SJSA1 (cell line): Measurements from ENCODE around the gene SPATA31D1. TPM values are rescaled to one million over a fixed set of nuclear protein-coding genes. Genes with fewer than 3 reads are reported as not detected.
"Not testable (repeated sequence)": the region's sequence is repeated elsewhere in the genome, so short reads cannot be mapped to it uniquely, and the experiment has no call there.

ENCODE experiments used
- DNase-seq, 2 experiments: peaks; one replicate each; pipeline ENCODE4 v3.0.0-alpha.2; 2015 to 2020; ENCODE audit warnings: low spot score in 2 of 2, low read depth in 1 of 2
- H3K27ac ChIP-seq: fragments of 250-450 bp; sonication (Bioruptor Pico); 2 replicates; pipeline ENCODE4 v1.5.1; 2020; ENCODE audit warnings: mild to moderate bottlenecking, moderate library complexity
- H3K27me3 ChIP-seq: fragments of 250-450 bp; sonication (Bioruptor Pico); replicated peaks from 2 replicates; pipeline ENCODE4 v1.5.1; 2020; ENCODE audit warnings: mild to moderate bottlenecking, moderate library complexity
- H3K36me3 ChIP-seq: fragments of 250-450 bp; sonication (Bioruptor Pico); 2 replicates; pipeline ENCODE4 v1.5.1; 2020; ENCODE audit warnings: mild to moderate bottlenecking
- H3K4me1 ChIP-seq: fragments of 250-450 bp; sonication (Bioruptor Pico); replicated peaks from 2 replicates; pipeline ENCODE4 v1.6.1; 2021; ENCODE audit warnings: mild to moderate bottlenecking
- H3K4me3 ChIP-seq: fragments of 250-450 bp; sonication (Bioruptor Pico); 2 replicates; pipeline ENCODE4 v1.5.1; 2020; ENCODE audit warnings: mild to moderate bottlenecking
- H3K9me3 ChIP-seq: fragments of 250-450 bp; sonication (Bioruptor Pico); replicated peaks from 2 replicates; pipeline ENCODE4 v1.5.1; 2020; ENCODE audit warnings: mild to moderate bottlenecking
- total RNA-seq: library from RNA; depleted of rRNA; stranded (reverse); fragments of >200 nt; shearing (Covaris generic); gene quantifications from 2 replicates; pipeline ENCODE4 v1.2.3, GENCODE V29; 2014; rRNA removed

The SPATA31D1 gene
- not detected in 2 replicates for total RNA-seq

DNA sequence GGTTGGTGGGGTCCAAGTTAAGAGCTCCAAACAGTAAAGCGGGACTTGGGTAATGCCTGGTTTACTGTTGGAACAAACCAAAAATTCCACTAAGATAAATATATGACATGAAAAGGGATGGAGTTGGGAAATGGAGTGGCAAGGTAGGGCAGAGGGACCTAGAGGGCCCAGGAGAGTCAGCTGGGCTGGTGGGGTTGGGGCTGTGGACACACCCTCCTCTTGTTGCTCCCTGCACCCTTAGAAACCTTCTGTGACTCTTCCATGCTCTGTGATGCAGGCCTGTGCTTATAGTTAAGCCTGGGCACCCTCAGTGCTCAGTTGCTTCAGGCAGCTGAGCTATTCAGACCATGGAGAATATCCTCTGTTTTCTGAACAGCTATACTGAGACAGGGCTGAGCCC is at the start of gene SPATA31D1:
TSS of gene SPATA31D1 (plus strand) at position 301 of the 400 bp plus-strand sequence. CDS start at position 348, 47 bp downstream.
- H3K4me1 ChIP-seq, H3K36me3 ChIP-seq, H3K9me3 ChIP-seq, DNase-seq, H3K27me3 ChIP-seq, H3K27ac ChIP-seq, H3K4me3 ChIP-seq: not testable (repeated sequence)

DNA sequence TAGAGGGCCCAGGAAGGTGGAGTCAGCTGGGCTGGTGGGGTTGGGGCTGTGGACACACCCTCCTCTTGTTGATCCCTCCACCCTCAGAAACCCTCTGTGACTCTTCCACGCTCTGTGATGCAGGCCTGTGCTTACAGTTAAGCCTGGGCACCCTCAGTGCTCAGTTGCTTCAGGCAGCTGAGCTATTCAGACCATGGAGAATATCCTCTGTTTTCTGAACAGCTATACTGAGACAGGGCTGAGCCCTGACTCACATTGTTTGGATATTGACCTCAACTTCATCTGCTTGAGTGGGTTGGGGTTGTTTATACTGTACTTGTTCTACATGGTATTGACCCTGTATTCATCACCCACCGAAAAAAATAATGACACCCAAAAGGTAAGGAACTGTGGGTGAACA is 45.2 kb upstream of the SPATA31D1 start, which contains the start of gene SPATA31D3:
TSS of gene SPATA31D3 (plus strand) at position 108 of the 400 bp plus-strand sequence. CDS start at position 194, 86 bp downstream.
- not testable (repeated sequence) for H3K9me3 ChIP-seq, H3K36me3 ChIP-seq, H3K4me3 ChIP-seq, H3K27me3 ChIP-seq, DNase-seq, H3K27ac ChIP-seq, H3K4me1 ChIP-seq

DNA sequence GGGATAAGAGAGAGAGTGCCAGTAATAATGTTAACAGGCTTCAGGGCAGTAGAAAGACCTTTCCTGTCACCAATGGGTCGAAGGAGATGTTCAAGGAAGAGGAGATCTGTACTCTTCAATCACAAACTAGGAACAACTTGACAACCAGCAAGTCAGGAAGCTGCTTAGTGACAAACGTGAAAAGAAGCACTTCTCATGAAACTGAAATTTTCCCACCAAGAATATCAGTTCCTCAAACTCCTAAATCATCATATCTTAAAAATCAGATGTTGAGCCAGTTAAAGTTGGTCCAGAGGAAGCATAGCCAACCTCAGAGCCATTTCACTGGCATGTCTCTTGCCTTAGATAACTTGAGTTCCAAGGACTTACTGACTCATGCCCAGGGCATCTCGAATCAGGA is 39.9 kb upstream of the SPATA31D1 start:
- H3K27ac ChIP-seq, DNase-seq, H3K4me3 ChIP-seq, H3K4me1 ChIP-seq, H3K27me3 ChIP-seq, H3K36me3 ChIP-seq, H3K9me3 ChIP-seq: not testable (repeated sequence)

DNA sequence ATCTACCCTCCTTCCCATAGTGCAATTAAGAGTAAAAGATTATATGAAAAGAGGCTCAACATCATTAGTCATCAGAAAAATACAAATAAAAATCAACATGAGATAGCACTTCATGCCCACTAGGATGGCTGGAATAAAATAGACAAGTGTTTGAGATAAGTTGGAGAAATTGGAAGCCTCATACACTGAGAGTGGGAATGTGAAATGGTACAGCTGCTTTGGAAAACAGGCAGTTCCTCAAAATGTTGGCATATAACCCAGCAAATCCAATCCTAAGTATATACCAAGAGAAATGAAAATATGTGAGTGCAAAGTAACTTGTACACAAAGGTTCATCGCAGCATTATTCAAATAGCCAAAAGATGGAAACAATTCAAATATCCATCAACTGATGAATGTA is 35.5 kb upstream of the SPATA31D1 start:
- Histone ChIP-seq H3K9me3 (no peaks in the 10 kb centered on the region; the same call in 1 of the 2 replicates), H3K27me3 (no peaks in the 10 kb centered on the region), H3K4me1 (no peaks in the 10 kb centered on the region), H3K4me3 (no peak overlapping the region), H3K36me3 (no peaks in the 10 kb centered on the region), H3K27ac (no peak overlapping the region)
- no peak for DNase-seq

DNA sequence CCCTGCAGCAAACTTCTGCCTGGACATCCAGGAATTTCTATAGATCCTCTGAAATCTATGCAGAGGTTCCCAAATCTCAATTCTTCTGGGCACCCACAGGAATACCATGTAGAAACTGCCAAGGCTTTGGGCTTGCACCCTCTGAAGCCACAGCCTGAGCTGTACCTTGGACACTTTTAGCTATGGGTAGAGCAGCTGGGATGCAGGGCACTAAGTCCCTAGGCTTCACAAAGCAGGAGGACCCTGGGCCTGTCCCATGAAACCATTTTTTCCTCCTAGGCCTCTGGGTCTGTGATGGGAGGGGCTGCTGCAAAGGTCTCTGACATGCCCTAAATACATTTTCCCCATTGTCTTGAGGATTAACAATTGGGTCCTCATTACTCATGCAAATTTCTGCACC is 32.9 kb upstream of the SPATA31D1 start:
- H3K4me1 ChIP-seq: no peaks in the 10 kb centered on the region
- H3K27ac ChIP-seq: no peak overlapping the region
- H3K4me3 ChIP-seq: no peak overlapping the region

DNA sequence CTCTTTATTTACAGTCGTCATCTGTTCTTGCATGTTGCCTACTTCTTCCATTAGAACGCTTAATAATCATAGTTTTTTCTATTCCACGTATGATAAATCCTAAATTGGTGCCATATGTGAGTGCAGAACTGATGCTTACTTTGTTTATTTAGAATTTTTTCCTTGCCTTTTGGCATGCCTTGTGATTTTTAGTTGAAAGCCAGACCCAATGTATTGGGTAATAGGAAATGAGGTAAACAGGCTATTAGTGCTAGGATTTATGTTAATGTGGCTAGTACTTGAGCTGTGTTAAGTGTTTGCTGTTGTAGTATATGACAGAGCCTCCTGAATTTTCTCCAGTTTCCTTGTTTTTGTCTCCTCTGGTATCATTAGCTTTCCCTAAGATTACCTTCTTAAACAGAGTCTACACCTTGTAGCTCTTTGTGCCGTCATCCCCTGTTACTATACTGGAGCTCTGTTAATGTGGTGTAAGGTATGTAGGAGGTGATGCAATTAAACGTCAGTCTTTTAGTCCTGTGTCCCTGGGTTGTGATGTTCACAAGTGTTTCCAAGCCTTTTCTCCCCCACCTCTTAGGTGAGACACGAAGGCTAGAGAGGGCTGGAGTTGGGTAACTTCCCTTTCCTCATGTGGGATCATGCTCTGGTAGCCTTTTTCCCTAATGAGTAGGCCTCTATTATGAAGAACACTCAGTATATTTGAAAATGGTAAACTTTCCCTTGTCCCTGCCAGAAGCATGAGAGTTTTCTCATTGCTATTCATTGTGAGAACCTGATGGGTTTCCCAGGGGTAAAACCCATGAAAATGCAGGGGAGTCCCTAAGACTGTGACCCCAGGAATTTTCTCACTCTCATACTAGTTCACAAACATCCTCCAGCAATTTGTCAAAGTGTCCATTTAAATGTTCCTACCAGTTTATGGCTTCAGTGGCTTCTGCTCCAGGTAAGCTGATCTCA is 24.1 kb upstream of the SPATA31D1 start:
- Histone ChIP-seq H3K36me3 (no peaks in the 10 kb centered on the region), H3K4me1 (no peaks in the 10 kb centered on the region), H3K4me3 (no peak overlapping the region), H3K27me3 (no peaks in the 10 kb centered on the region), H3K27ac (no peak overlapping the region), H3K9me3 (no peaks in the 10 kb centered on the region)
- no peak for DNase-seq

More for the DNA sequence above, 32.9 kb upstream of the SPATA31D1 start:
- DNase-seq: no peak
- Histone ChIP-seq H3K9me3 (no peaks in the 10 kb centered on the region; the same call in 1 of the 2 replicates), H3K36me3 (no peaks in the 10 kb centered on the region), H3K27me3 (no peaks in the 10 kb centered on the region)

DNA sequence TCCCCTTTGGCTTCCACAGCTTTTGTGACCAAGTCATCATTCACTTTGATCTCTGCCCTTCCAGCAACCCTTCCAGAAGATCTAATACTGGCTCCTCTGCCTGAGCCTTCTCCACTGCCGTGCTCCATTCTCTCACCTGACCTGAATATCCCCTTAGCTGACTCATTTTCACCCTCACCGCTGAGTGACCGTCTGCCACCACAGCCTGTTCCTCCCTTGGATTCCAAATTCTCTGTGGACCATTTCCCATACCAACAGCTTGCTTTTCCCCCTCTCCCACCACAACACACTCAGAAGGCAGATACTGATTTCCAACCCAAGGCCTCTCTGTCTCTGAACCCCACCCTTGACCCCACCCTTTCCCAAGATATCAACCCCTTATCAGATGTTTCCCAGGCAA is 20.5 kb upstream of the SPATA31D1 start:
- H3K27ac ChIP-seq: no peak overlapping the region
- DNase-seq: no peak

DNA sequence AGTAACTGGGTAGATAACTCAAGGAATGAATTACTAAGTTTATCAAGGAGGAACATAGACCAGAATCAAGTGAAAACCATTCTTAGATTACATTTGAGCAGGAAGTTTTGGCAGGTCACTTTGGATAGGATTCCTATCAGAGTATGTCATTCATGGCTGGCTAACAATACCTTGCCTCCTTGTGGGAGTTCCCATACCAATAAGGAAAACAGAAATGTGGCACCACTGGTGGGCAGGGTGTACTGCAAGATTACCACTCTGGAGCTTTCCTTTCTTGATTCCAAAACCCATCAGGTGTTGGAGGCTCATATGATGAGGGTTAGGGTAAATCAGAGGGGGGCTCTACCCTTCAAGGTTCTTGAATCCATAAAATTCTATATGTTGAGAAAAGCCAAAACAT is 18.6 kb upstream of the SPATA31D1 start:
- no peaks in the 10 kb centered on the region for H3K4me1 ChIP-seq
- no peaks in the 10 kb centered on the region for H3K36me3 ChIP-seq
- no peak overlapping the region for H3K27ac ChIP-seq
- 0 out of 2 replicates have a peak, but pooled peaks cover 3% of the 10 kb centered on the region for H3K9me3 ChIP-seq
- H3K27me3 ChIP-seq: no peaks in the 10 kb centered on the region
- no peak overlapping the region for H3K4me3 ChIP-seq
- no peak for DNase-seq

More for the DNA sequence above, 20.5 kb upstream of the SPATA31D1 start:
- no peaks in the 10 kb centered on the region for H3K4me1 ChIP-seq
- no peaks in the 10 kb centered on the region for H3K36me3 ChIP-seq
- H3K27me3 ChIP-seq: no peaks in the 10 kb centered on the region
- H3K9me3 ChIP-seq: no peaks in the 10 kb centered on the region
- no peak overlapping the region for H3K4me3 ChIP-seq

DNA sequence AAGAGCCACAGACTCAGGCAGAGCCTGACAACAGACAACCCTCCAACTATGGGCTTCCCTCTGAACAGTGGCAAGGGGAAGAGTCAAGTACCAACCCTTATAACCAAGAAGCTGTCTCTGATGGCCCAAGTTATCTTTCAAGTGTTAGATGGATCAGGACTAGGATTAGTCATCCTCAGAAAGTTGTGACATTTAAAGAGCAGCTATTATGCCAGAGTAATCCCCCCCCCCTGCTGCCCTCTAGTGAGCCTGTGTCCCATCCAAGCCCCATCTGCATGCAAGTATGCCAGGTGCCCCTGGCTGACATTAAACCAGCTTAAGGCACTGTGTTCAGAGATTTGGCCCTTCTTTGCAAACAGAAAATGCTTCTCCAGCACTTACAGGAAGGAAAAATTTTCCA is 16.8 kb upstream of the SPATA31D1 start:
- Histone ChIP-seq H3K27ac (no peak overlapping the region), H3K27me3 (no peaks in the 10 kb centered on the region)

DNA sequence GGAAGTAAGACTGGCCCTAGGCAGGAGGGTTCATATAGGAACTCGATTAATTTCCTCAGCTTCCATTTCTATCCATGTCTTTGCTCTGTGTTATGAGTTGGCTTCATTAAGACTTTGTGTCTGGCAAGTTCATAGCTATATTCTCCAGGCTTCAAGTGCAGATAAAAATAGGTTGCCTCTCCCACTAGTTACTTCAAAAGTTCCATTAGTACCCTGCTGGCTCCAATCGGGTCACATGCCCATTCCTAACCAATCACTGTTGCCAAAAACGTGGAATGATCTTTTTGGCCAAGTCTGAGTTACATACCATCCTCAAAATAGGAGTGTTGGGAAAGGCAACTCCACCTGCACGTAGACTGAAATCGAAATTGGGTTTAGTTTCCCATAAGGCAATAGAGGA is 13.8 kb upstream of the SPATA31D1 start:
- Histone ChIP-seq H3K4me1 (no peaks in the 10 kb centered on the region), H3K27me3 (no peaks in the 10 kb centered on the region), H3K4me3 (no peak overlapping the region), H3K9me3 (0 out of 2 replicates have a peak, but pooled peaks cover 3% of the 10 kb centered on the region), H3K36me3 (no peaks in the 10 kb centered on the region), H3K27ac (no peak overlapping the region)
- DNase-seq: no peak

More for the DNA sequence above, 16.8 kb upstream of the SPATA31D1 start:
- no peak for DNase-seq
- H3K4me1 ChIP-seq: no peaks in the 10 kb centered on the region
- H3K36me3 ChIP-seq: no peaks in the 10 kb centered on the region
- 0 out of 2 replicates have a peak, but pooled peaks cover 3% of the 10 kb centered on the region for H3K9me3 ChIP-seq
- no peak overlapping the region for H3K4me3 ChIP-seq

DNA sequence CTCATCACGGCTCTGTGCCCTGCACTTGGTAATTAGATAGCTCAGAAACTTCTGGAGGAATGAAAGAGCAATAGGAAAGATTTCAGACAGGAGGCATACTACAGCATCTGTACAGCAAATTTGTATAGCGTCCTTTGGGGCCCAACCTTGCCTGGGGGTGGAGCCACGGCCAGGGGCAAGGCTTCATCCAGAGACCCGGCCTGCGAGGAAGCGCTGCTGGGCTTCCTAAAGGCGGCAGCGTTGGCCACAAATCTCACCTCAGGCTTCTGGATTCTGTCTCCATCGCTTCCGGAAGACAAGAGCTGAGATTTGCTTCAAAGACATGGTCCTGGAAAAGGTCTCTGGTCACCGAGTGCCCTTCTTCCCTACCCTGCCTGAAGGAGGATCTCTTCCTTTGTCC is 12.2 kb upstream of the SPATA31D1 start:
- no peak for DNase-seq
- H3K27me3 ChIP-seq: no peaks in the 10 kb centered on the region
- no peaks in the 10 kb centered on the region for H3K4me1 ChIP-seq
- H3K9me3 ChIP-seq: 0 out of 2 replicates have a peak, but pooled peaks cover 3% of the 10 kb centered on the region
- H3K36me3 ChIP-seq: no peaks in the 10 kb centered on the region
- H3K27ac ChIP-seq: no peak overlapping the region
- no peak overlapping the region for H3K4me3 ChIP-seq

DNA sequence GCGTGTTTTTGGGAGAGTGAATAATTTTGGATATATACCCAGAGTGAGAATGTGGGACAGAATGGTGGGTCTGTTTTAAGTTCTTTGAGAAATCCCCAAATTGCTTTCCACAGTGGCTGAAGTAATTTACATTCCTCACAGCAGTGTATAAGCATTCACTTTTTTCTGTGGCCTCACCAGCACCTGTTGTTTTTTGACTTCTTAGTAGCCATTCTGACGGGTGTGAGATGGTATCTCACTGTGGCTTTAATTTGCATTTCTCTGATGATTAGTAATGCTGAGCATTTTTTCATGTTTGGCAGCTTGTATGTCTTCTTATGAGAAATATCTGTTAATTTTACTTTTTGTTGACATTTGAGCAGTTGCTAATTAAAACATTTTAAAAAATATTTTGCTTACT is 9.4 kb upstream of the SPATA31D1 start:
- H3K27me3 ChIP-seq: no peaks in the 10 kb centered on the region
- DNase-seq: no peak
- H3K9me3 ChIP-seq: no peaks in the 10 kb centered on the region
- H3K4me3 ChIP-seq: no peak overlapping the region
- H3K4me1 ChIP-seq: no peaks in the 10 kb centered on the region
- H3K27ac ChIP-seq: no peak overlapping the region
- H3K36me3 ChIP-seq: no peaks in the 10 kb centered on the region

DNA sequence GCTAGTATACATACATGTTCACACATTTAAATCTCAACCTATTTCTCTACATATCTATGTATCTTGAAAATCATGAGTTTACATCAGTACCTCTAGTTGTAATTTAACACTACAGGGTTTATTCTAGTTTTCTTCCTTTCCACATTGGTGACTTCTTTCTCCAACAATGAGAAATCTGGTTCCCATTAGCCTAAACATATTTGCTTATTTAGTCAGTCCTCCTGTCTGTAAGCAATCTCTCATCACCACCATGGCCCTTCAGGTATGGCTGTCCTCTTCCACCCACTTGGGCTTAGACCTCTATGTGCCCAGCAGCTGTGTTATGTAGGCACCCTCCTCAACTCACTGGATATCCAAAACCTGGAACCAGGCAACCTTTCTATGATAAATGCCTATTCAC is 8.0 kb upstream of the SPATA31D1 start:
- Histone ChIP-seq H3K27me3 (no peaks in the 10 kb centered on the region), H3K4me1 (no peaks in the 10 kb centered on the region), H3K36me3 (no peaks in the 10 kb centered on the region), H3K4me3 (no peak overlapping the region), H3K27ac (no peak overlapping the region), H3K9me3 (no peaks in the 10 kb centered on the region)
- DNase-seq: no peak

DNA sequence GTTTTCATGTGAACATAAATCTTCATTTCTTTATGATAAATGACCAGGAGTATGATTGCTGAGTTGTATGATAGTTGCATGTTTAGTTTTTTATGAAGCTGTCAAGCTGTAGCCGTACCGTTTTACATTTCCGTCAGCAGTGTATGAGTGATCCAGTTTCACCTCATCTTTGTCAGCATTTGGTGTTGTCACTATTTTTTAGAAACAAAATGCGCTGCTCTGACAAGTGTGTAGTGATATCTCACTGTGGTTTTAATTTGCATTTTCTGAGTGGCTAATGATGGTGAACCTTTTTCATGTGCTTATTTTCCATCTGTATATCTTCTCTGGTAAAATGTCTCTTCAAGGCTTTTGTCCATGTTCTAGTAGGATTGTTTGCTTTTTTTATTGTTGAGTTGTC is 6.7 kb upstream of the SPATA31D1 start:
- H3K9me3 ChIP-seq: no peaks in the 10 kb centered on the region
- DNase-seq: no peak
- H3K27me3 ChIP-seq: no peaks in the 10 kb centered on the region
- H3K36me3 ChIP-seq: no peaks in the 10 kb centered on the region
- no peak overlapping the region for H3K4me3 ChIP-seq
- no peak overlapping the region for H3K27ac ChIP-seq
- no peaks in the 10 kb centered on the region for H3K4me1 ChIP-seq
